ENCODE results near the gene RBM34.

GRCh38 chr1:235145639-235146038, 15.4 kb downstream of the RBM34 start:
- TF ChIP-seq, protein P1, sequence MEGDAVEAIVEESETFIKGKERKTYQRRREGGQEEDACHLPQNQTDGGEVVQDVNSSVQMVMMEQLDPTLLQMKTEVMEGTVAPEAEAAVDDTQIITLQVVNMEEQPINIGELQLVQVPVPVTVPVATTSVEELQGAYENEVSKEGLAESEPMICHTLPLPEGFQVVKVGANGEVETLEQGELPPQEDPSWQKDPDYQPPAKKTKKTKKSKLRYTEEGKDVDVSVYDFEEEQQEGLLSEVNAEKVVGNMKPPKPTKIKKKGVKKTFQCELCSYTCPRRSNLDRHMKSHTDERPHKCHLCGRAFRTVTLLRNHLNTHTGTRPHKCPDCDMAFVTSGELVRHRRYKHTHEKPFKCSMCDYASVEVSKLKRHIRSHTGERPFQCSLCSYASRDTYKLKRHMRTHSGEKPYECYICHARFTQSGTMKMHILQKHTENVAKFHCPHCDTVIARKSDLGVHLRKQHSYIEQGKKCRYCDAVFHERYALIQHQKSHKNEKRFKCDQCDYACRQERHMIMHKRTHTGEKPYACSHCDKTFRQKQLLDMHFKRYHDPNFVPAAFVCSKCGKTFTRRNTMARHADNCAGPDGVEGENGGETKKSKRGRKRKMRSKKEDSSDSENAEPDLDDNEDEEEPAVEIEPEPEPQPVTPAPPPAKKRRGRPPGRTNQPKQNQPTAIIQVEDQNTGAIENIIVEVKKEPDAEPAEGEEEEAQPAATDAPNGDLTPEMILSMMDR (conservative IDR thresholded peaks at IDR 0.05) = no peak
- TF ChIP-seq EZH2 (IDR thresholded peaks at IDR 0.05; ENCODE audit: low read depth) = no peak

All from PC-9 (cell line).